Mucosa of descending colon (tissue), 3 donors: ENCODE measurements around the gene ADAMTSL1. TPM values are rescaled to one million over a fixed set of nuclear protein-coding genes. Genes with fewer than 3 reads are reported as not detected.

Source experiments
- ATAC-seq: fragments of 200-7000 bp; cut with Tn5 transposase; one replicate; pipeline ENCODE4 v1.9.1; 2020; ENCODE audit warnings: mild to moderate bottlenecking, moderate library complexity
- DNase-seq, 3 donors: peaks; one replicate each; pipeline ENCODE4 v3.0.0-alpha.2; 2020
- H3K36me3 ChIP-seq: fragments of 200-600 bp; one replicate; pipeline ENCODE4 v1.8.0; 2021; ENCODE audit warnings: low read depth, mild to moderate bottlenecking
- H3K4me1 ChIP-seq: fragments of 200-600 bp; one replicate; pipeline ENCODE4 v1.8.0; 2021; ENCODE audit warnings: low read depth, mild to moderate bottlenecking
- H3K4me3 ChIP-seq: fragments of 200-600 bp; one replicate; pipeline ENCODE4 v1.8.0; 2021; ENCODE audit warnings: mild to moderate bottlenecking
- H3K9me3 ChIP-seq: fragments of 200-600 bp; one replicate; pipeline ENCODE4 v1.8.0; 2021; ENCODE audit warnings: mild to moderate bottlenecking
- CTCF ChIP-seq: fragments of 200-600 bp; IDR thresholded peaks from one replicate; pipeline ENCODE4 v1.8.0; 2022; ENCODE audit warnings: antibody characterized with exemption, mild to moderate bottlenecking
- intact Hi-C, 2 donors: fragments of 100-400 bp; cut with DNase I in 1 of 2; cut with micrococcal nuclease in 1 of 2; formaldehyde crosslinking; loops; one replicate each; pipeline versions ENCODE4 v1.11.0 to v1.11.1; 2022; cut with DNase I, micrococcal nuclease
- total RNA-seq, 3 donors: library from RNA; stranded (reverse); fragmentation: NEBNext Ultra II Directional in 2 of 3; extraction: Animal tissue kit (Norgen Biotek cat#: 25700) in 2 of 3; gene quantifications; one replicate each; pipeline versions ENCODE4 v1.2.1 to v1.2.4, GENCODE V29; 2021 to 2023
- donor health status: DM: no; HTN: no; CAD: no; lungs with moderate emphysema.
- donor health status: DM: no; HTN: no; CAD: no.
- donor health status: DM: no; HTN: yes; CAD: no.

The ADAMTSL1 gene
- total RNA-seq, 3 donors from 2014 or later: 10.1 to 32.1 (median 22.6) TPM

- intact Hi-C loops: no loop called here
- DNase-seq (no peak), ATAC-seq (no peak)
- TF ChIP-seq CTCF: no peak
- Histone ChIP-seq H3K9me3 (no peaks in the 10 kb centered on the region), H3K36me3 (no peaks in the 10 kb centered on the region), H3K4me3 (no peak overlapping the region), H3K4me1 (no peaks in the 10 kb centered on the region)
These were observed 285.9 kb downstream of the ADAMTSL1 start for GRCh38 chr9:18759827-18760226.

GRCh38 chr9:18761742-18762300 lies 287.9 kb downstream of the ADAMTSL1 start:
- Histone ChIP-seq H3K36me3 (no peaks in the 10 kb centered on the region), H3K4me1 (no peaks in the 10 kb centered on the region), H3K9me3 (no peaks in the 10 kb centered on the region), H3K4me3 (no peak overlapping the region)
- ATAC-seq: no peak
- TF ChIP-seq CTCF: no peak
- intact Hi-C loops: no loop called here
- DNase-seq: no peak

GRCh38 chr9:18766989-18767550 lies 293.1 kb downstream of the ADAMTSL1 start:
- Histone ChIP-seq H3K4me1 (no peaks in the 10 kb centered on the region), H3K4me3 (no peak overlapping the region), H3K9me3 (no peaks in the 10 kb centered on the region), H3K36me3 (no peaks in the 10 kb centered on the region)
- DNase-seq (no peak), ATAC-seq (no peak)
- TF ChIP-seq CTCF: no peak
- intact Hi-C loops: no loop called here

GRCh38 chr9:18768951-18769622 lies 295.1 kb downstream of the ADAMTSL1 start:
- no peak for DNase-seq
- no peaks in the 10 kb centered on the region for H3K9me3 ChIP-seq
- no peak for ATAC-seq
- no peak for TF ChIP-seq CTCF
- H3K36me3 ChIP-seq: no peaks in the 10 kb centered on the region
- no peaks in the 10 kb centered on the region for H3K4me1 ChIP-seq
- intact Hi-C loops: no loop called here
- H3K4me3 ChIP-seq: no peak overlapping the region

- DNase-seq: no peak
- intact Hi-C loops: no loop called here
These were observed 296.4 kb downstream of the ADAMTSL1 start for GRCh38 chr9:18770131-18770908.

More at GRCh38 chr9:18770131-18770908, 296.4 kb downstream of the ADAMTSL1 start:
- Histone ChIP-seq H3K36me3 (no peaks in the 10 kb centered on the region), H3K9me3 (no peaks in the 10 kb centered on the region), H3K4me1 (no peaks in the 10 kb centered on the region), H3K4me3 (no peak overlapping the region)
- ATAC-seq: no peak
- no peak for TF ChIP-seq CTCF
